Mucosa of descending colon (tissue), 3 donors: ENCODE measurements around the gene SCFD2. TPM values are rescaled to one million over a fixed set of nuclear protein-coding genes. Genes with fewer than 3 reads are reported as not detected.

Experiments used
- ATAC-seq: fragments of 200-7000 bp; cut with Tn5 transposase; one replicate; pipeline ENCODE4 v1.9.1; 2020; ENCODE audit warnings: mild to moderate bottlenecking, moderate library complexity
- DNase-seq, 3 donors: peaks; one replicate each; pipeline ENCODE4 v3.0.0-alpha.2; 2020
- H3K36me3 ChIP-seq: fragments of 200-600 bp; one replicate; pipeline ENCODE4 v1.8.0; 2021; ENCODE audit warnings: low read depth, mild to moderate bottlenecking
- H3K4me1 ChIP-seq: fragments of 200-600 bp; one replicate; pipeline ENCODE4 v1.8.0; 2021; ENCODE audit warnings: low read depth, mild to moderate bottlenecking
- H3K4me3 ChIP-seq: fragments of 200-600 bp; one replicate; pipeline ENCODE4 v1.8.0; 2021; ENCODE audit warnings: mild to moderate bottlenecking
- H3K9me3 ChIP-seq: fragments of 200-600 bp; one replicate; pipeline ENCODE4 v1.8.0; 2021; ENCODE audit warnings: mild to moderate bottlenecking
- intact Hi-C, 2 donors: fragments of 100-400 bp; cut with DNase I in 1 of 2; cut with micrococcal nuclease in 1 of 2; formaldehyde crosslinking; loops; one replicate each; pipeline versions ENCODE4 v1.11.0 to v1.11.1; 2022; cut with DNase I, micrococcal nuclease
- total RNA-seq, 3 donors: library from RNA; stranded (reverse); fragmentation: NEBNext Ultra II Directional in 2 of 3; extraction: Animal tissue kit (Norgen Biotek cat#: 25700) in 2 of 3; gene quantifications; one replicate each; pipeline versions ENCODE4 v1.2.1 to v1.2.4, GENCODE V29; 2021 to 2023
- TF ChIP-seq, protein P1 (sequence below): fragments of 200-600 bp; IDR thresholded peaks from one replicate; pipeline ENCODE4 v1.8.0; 2022; ENCODE audit warnings: antibody characterized with exemption, mild to moderate bottlenecking
- donor health status: DM: no; HTN: no; CAD: no; lungs with moderate emphysema.
- donor health status: DM: no; HTN: no; CAD: no.
- donor health status: DM: no; HTN: yes; CAD: no.

Gene SCFD2
- total RNA-seq, 3 donors from 2014 or later, result 11.7 to 17.2 (median 16.0) TPM

DNA sequence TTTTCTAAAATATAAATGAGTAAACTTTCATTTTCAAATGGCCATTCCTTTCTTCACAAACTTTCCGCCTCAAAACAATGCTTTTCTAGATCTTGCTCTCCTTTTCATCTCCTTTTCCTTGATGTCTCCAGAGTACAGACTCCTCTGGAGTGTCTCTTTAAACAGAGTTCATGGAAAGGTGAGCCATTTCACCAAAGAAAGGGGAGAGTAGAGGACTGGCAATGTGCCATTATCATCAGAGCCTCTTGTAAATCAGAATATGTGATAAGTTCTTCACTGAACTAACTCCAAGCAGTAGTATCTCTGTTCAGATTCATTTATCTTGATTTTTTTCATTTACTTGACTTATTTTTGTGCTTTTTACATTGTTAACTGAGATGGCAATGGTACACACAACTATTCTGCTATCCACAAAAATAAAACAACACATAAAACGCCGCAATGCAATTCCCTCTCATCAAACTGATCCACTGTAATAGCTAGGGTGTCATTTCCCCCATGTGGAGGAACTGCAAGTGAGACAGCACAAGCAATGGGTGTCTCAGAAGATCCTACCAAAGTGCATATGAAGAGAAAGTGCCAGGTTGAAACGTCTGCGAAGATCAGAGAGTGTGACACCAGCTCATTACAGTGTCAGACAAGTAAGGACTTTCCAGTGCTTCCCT is 378.3 kb downstream of the SCFD2 start:
- no peak for ATAC-seq
- no peaks in the 10 kb centered on the region for H3K36me3 ChIP-seq
- TF ChIP-seq, protein P1, sequence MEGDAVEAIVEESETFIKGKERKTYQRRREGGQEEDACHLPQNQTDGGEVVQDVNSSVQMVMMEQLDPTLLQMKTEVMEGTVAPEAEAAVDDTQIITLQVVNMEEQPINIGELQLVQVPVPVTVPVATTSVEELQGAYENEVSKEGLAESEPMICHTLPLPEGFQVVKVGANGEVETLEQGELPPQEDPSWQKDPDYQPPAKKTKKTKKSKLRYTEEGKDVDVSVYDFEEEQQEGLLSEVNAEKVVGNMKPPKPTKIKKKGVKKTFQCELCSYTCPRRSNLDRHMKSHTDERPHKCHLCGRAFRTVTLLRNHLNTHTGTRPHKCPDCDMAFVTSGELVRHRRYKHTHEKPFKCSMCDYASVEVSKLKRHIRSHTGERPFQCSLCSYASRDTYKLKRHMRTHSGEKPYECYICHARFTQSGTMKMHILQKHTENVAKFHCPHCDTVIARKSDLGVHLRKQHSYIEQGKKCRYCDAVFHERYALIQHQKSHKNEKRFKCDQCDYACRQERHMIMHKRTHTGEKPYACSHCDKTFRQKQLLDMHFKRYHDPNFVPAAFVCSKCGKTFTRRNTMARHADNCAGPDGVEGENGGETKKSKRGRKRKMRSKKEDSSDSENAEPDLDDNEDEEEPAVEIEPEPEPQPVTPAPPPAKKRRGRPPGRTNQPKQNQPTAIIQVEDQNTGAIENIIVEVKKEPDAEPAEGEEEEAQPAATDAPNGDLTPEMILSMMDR, result no peak
- H3K9me3 ChIP-seq, result no peaks in the 10 kb centered on the region
- intact Hi-C loops, result loop anchor here (10.0 kb wide), 2 partner anchors 613 to 753 kb away; no protein-coding TSS in a partner anchor
- no peak overlapping the region for H3K4me3 ChIP-seq
- DNase-seq, result no peak
- H3K4me1 ChIP-seq, result no peaks in the 10 kb centered on the region

DNA sequence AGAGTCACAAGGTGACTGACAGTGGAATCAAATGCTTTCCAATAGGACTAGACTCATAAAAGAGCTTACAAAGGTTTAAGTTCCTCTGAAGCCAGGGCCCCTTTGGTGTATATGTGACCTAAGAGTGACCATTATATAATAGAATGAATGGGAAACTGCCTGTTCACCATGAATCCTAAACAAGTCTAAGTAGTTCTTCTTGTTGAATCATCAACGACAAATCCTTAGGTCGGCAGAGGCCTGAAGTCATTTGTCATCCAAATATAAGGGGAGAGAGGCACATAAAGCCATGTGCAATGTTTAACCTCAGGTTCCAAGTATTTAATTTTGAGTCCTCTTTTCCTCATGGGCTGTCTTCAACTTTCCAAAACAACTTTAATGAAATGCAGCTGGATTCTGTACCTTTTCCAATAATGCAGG is 381.4 kb downstream of the SCFD2 start:
- Histone ChIP-seq H3K4me1 (no peaks in the 10 kb centered on the region), H3K4me3 (no peak overlapping the region), H3K36me3 (no peaks in the 10 kb centered on the region), H3K9me3 (no peaks in the 10 kb centered on the region)
- TF ChIP-seq, protein P1, result no peak
- DNase-seq (no peak), ATAC-seq (no peak)
- intact Hi-C loops, result loop anchor here (5.0 to 10.0 kb wide), 3 partner anchors 437 to 750 kb away; no protein-coding TSS in a partner anchor

DNA sequence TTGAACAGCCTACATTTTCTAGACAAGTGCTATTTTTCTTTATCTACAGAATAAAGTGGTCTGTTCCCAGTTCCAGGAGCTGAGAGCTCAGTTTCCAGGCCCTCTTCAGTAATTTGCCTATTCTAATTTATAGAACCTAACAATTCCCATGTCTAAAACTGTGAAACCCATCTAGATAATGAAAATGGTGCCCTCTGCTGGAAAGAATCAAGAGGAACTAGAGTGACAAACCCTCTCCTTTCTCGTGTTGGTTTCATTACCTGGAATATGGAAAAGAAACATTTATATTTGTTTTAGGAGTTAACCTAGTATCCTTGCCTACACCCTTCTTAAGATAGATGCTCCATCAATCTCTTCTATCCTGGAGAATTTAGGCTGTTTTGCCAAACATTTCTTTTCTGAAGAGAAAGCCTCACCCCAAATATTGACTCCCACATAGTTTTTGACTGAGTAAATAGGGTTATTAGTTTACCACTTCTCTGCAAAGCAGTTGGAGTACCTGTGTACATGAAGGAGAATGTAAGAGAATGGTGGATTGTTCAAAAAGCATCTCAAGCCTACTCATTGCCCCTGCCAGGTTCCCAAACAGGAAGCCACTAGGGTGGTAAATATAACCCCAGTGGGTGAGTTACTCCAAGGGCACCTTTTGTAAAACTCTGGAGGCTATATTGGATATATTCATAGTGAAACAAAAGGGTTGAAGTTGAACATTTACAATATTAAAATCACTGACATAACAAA is 382.1 kb downstream of the SCFD2 start:
- H3K4me1 ChIP-seq, result no peaks in the 10 kb centered on the region
- H3K36me3 ChIP-seq, result no peaks in the 10 kb centered on the region
- intact Hi-C loops, result loop anchor here (5.0 to 10.0 kb wide), 3 partner anchors 436 to 749 kb away; no protein-coding TSS in a partner anchor
- H3K4me3 ChIP-seq, result no peak overlapping the region
- ATAC-seq (peak; percentile 74), DNase-seq (peak in 1 of 3 donors; percentile 66)
- no peaks in the 10 kb centered on the region for H3K9me3 ChIP-seq
- TF ChIP-seq, protein P1, result peak; percentile 41

DNA sequence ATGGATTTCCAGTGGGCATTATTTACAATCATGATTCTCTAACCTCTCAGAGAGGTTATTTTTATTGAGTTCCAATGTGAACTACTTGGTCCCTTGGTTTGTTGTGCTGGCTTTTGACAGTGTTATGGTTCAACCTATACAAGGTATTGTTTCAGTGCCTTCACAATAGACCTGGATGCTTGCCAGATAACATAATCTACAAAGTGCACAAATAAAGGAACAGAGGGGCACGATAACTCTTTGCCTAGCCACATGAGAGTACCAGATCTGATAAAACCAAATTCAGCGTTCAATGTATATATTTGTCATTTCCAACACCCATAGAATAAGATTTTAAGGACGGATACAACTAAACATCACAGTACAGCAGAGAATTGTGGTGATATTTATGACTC is 382.9 kb downstream of the SCFD2 start:
- TF ChIP-seq, protein P1, result no peak
- H3K4me1 ChIP-seq, result no peaks in the 10 kb centered on the region
- no peaks in the 10 kb centered on the region for H3K36me3 ChIP-seq
- no peak for ATAC-seq
- H3K4me3 ChIP-seq, result no peak overlapping the region
- no peaks in the 10 kb centered on the region for H3K9me3 ChIP-seq
- no peak for DNase-seq
- intact Hi-C loops, result loop anchor here (5.0 to 10.0 kb wide), 3 partner anchors 436 to 748 kb away; no protein-coding TSS in a partner anchor

DNA sequence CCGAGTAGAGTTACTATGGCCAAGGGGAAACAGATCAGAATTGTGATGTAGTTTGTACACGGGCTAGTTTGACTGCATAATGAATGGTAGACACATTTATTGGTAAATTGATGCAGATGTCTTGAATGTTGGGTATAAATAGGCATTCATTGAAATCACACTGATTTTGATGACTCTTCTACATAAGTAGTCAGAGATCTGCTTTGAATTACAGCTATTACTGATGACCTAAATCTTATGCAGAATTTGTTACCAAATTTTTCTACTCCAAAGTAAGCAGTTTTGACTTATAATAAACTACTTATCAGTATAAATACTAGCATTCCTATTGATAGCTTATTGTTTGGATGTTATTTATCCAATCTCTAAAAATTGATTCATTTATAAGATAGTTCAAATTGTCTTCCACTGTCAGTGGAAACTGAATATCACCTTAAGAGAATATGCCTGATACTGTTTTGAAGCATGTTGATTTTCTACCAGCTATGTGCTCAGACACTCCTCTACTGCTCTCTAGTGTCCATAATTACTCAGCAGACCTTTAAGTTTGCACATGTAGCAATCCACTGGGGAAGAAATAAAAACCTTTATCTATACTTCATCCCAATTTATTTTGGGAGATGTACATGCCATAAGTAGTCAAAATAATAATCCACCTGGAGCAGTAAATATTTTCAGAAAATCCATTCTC is 383.5 kb downstream of the SCFD2 start:
- H3K4me3 ChIP-seq, result no peak overlapping the region
- H3K9me3 ChIP-seq, result no peaks in the 10 kb centered on the region
- DNase-seq, result no peak
- no peaks in the 10 kb centered on the region for H3K36me3 ChIP-seq
- TF ChIP-seq, protein P1, result no peak
- intact Hi-C loops, result loop anchor here (5.0 to 10.0 kb wide), 3 partner anchors 435 to 748 kb away; no protein-coding TSS in a partner anchor
- ATAC-seq, result peak; percentile 70
- no peaks in the 10 kb centered on the region for H3K4me1 ChIP-seq
